HUES48 (cell line): ENCODE measurements around the gene PLEKHG4.

Experiments
- H3K27ac ChIP-seq: one replicate; pipeline ENCODE4 v1.7.0; 2013; ENCODE audit warnings: low read depth, low read length, inconsistent platforms
- H3K27me3 ChIP-seq: 2 replicates; pipeline ENCODE4 v1.6.1; 2013; ENCODE audit warnings: mild to moderate bottlenecking, low read length; ENCODE audit not compliant: control insufficient read depth, insufficient read depth
- H3K36me3 ChIP-seq: 2 replicates; pipeline ENCODE4 v1.6.1; 2013; ENCODE audit warnings: low read length; ENCODE audit not compliant: control insufficient read depth, insufficient read depth
- H3K4me1 ChIP-seq: 2 replicates; pipeline ENCODE4 v1.6.1; 2013; ENCODE audit warnings: mild to moderate bottlenecking, low read length; ENCODE audit not compliant: control insufficient read depth, insufficient read depth
- H3K4me3 ChIP-seq: 2 replicates; pipeline ENCODE4 v1.5.1; 2013; ENCODE audit warnings: mild to moderate bottlenecking, low read depth, low read length
- H3K9ac ChIP-seq: 2 replicates; pipeline ENCODE4 v1.6.1; 2013; ENCODE audit warnings: mild to moderate bottlenecking, low read depth, low read length, moderate library complexity
- H3K9me3 ChIP-seq: 2 replicates; pipeline ENCODE4 v1.6.1; 2013; ENCODE audit warnings: low read length; ENCODE audit not compliant: control insufficient read depth, insufficient read depth

Gene PLEKHG4

GRCh38 chr16:67326115-67326471 lies 46.8 kb downstream of the PLEKHG4 start:
- Histone ChIP-seq H3K36me3 (no peaks in the 10 kb centered on the region), H3K4me1 (no peaks in the 10 kb centered on the region), H3K27me3 (peaks cover 11% of the 10 kb centered on the region), H3K9ac (no peak overlapping the region), H3K4me3 (peak overlapping the region; percentile 66), H3K27ac (no peak overlapping the region), H3K9me3 (no peaks in the 10 kb centered on the region)

GRCh38 chr16:67326472-67327309 lies 47.4 kb downstream of the PLEKHG4 start, which contains the start of the genes KCTD19 and LRRC36:
TSS of gene KCTD19 (minus strand) at chr16:67326741. CDS start at chr16:67326707, 34 bp downstream.
TSS of gene LRRC36 (plus strand) at chr16:67326815. CDS start at chr16:67326863, 48 bp downstream.
- H3K9ac ChIP-seq: no peak within 1 kb of the TSS
- H3K9me3 ChIP-seq: no peaks in the 10 kb centered on the region
- H3K27me3 ChIP-seq: peaks cover 11% of the 10 kb centered on the region
- H3K4me1 ChIP-seq: no peaks in the 10 kb centered on the region
- no peak within 1 kb of the TSS for H3K27ac ChIP-seq
- no peaks in the 10 kb centered on the region for H3K36me3 ChIP-seq
- H3K4me3 ChIP-seq: peak within 1 kb of the TSS; percentile 66

GRCh38 chr16:67327743-67328142 lies 48.4 kb downstream of the PLEKHG4 start:
- no peaks in the 10 kb centered on the region for H3K9me3 ChIP-seq
- H3K27ac ChIP-seq: no peak overlapping the region
- peaks cover 11% of the 10 kb centered on the region for H3K27me3 ChIP-seq
- H3K4me3 ChIP-seq: no peak overlapping the region
- no peak overlapping the region for H3K9ac ChIP-seq
- no peaks in the 10 kb centered on the region for H3K36me3 ChIP-seq
- H3K4me1 ChIP-seq: no peaks in the 10 kb centered on the region

GRCh38 chr16:67329901-67330300 lies 50.6 kb downstream of the PLEKHG4 start:
- no peaks in the 10 kb centered on the region for H3K4me1 ChIP-seq
- peaks cover 4% of the 10 kb centered on the region for H3K27me3 ChIP-seq
- H3K9ac ChIP-seq: no peak overlapping the region
- no peak overlapping the region for H3K27ac ChIP-seq
- H3K9me3 ChIP-seq: no peaks in the 10 kb centered on the region
- H3K36me3 ChIP-seq: no peaks in the 10 kb centered on the region
- no peak overlapping the region for H3K4me3 ChIP-seq

GRCh38 chr16:67333315-67333714 lies 54.0 kb downstream of the PLEKHG4 start:
- Histone ChIP-seq H3K9me3 (peaks cover 4% of the 10 kb centered on the region; the same call in 1 of the 2 replicates), H3K36me3 (no peaks in the 10 kb centered on the region), H3K27ac (no peak overlapping the region), H3K9ac (no peak overlapping the region), H3K4me1 (no peaks in the 10 kb centered on the region), H3K4me3 (no peak overlapping the region), H3K27me3 (no peaks in the 10 kb centered on the region)

GRCh38 chr16:67336116-67336515 lies 56.8 kb downstream of the PLEKHG4 start:
- Histone ChIP-seq H3K4me3 (no peak overlapping the region), H3K27ac (no peak overlapping the region), H3K36me3 (no peaks in the 10 kb centered on the region), H3K9ac (no peak overlapping the region), H3K27me3 (no peaks in the 10 kb centered on the region), H3K4me1 (no peaks in the 10 kb centered on the region), H3K9me3 (peaks cover 4% of the 10 kb centered on the region; the same call in 1 of the 2 replicates)

GRCh38 chr16:67336648-67337047 lies 57.3 kb downstream of the PLEKHG4 start:
- Histone ChIP-seq H3K27ac (no peak overlapping the region), H3K9me3 (peaks cover 4% of the 10 kb centered on the region; the same call in 1 of the 2 replicates), H3K4me1 (no peaks in the 10 kb centered on the region), H3K36me3 (no peaks in the 10 kb centered on the region), H3K9ac (no peak overlapping the region), H3K27me3 (no peaks in the 10 kb centered on the region), H3K4me3 (no peak overlapping the region)
